Activated CD4-positive, alpha-beta T cell treated with anti-CD3 and anti-CD28 coated beads, Interleukin-2, amount 50 U/mL, for 24 hours (primary cell): ENCODE data around the gene RBMS1.
A peak's percentile ranks its signal among the peaks of the same experiment; 100 is the strongest.

ENCODE experiments used
- DNase-seq, 2 donors: peaks; one replicate each; pipeline ENCODE4 v3.0.0-alpha.2; 2020; ENCODE audit warnings: low read depth in 1 of 2, low spot score in 1 of 2

RBMS1 gene

GRCh38 chr2:160493227-160494028 lies at the start of gene RBMS1:
Gene RBMS1 (minus strand): TSS chr2:160493807. CDS start chr2:160493363, 444 bp downstream.
- peak; percentile 28 to 30 for DNase-seq

GRCh38 chr2:160541745-160542144 lies 48.1 kb upstream of the RBMS1 start:
- no peak for DNase-seq

GRCh38 chr2:160538559-160539355 lies 45.1 kb upstream of the RBMS1 start:
- DNase-seq: no peak

- no peak for DNase-seq
These were observed 44.5 kb upstream of the RBMS1 start for GRCh38 chr2:160538115-160538514.

- no peak for DNase-seq
These were observed 41.4 kb upstream of the RBMS1 start for GRCh38 chr2:160534996-160535395.

GRCh38 chr2:160534249-160534648 lies 40.6 kb upstream of the RBMS1 start:
- no peak for DNase-seq

- DNase-seq: no peak
These were observed 39.9 kb upstream of the RBMS1 start for GRCh38 chr2:160533482-160533881.

GRCh38 chr2:160532388-160532787 lies 38.8 kb upstream of the RBMS1 start:
- DNase-seq: no peak

GRCh38 chr2:160522951-160523710 lies 29.5 kb upstream of the RBMS1 start:
- DNase-seq: no peak

GRCh38 chr2:160517731-160518130 lies 24.1 kb upstream of the RBMS1 start:
- no peak for DNase-seq

- no peak for DNase-seq
These were observed 23.1 kb upstream of the RBMS1 start for GRCh38 chr2:160516547-160517365.

- DNase-seq: no peak
These were observed 21.5 kb upstream of the RBMS1 start for GRCh38 chr2:160515120-160515519.

- DNase-seq: no peak
These were observed 19.5 kb upstream of the RBMS1 start for GRCh38 chr2:160513120-160513519.

GRCh38 chr2:160512491-160512890 lies 18.9 kb upstream of the RBMS1 start:
- no peak for DNase-seq

- DNase-seq: no peak
These were observed 17.0 kb upstream of the RBMS1 start for GRCh38 chr2:160510617-160511016.

GRCh38 chr2:160509016-160509415 lies 15.4 kb upstream of the RBMS1 start:
- no peak for DNase-seq

- DNase-seq: no peak
These were observed 13.9 kb upstream of the RBMS1 start for GRCh38 chr2:160507464-160507863.

- DNase-seq: no peak
These were observed 13.4 kb upstream of the RBMS1 start for GRCh38 chr2:160507046-160507407.

- no peak for DNase-seq
These were observed 12.9 kb upstream of the RBMS1 start for GRCh38 chr2:160506371-160507045.

GRCh38 chr2:160505256-160505655 lies 11.6 kb upstream of the RBMS1 start:
- DNase-seq: no peak
